K562 (cell line): Measurements from ENCODE around the gene DNAJB13. TPM values are rescaled to one million over a fixed set of nuclear protein-coding genes. Genes with fewer than 3 reads are reported as not detected.

Experiments used
- ATAC-seq: fragments of 200-7000 bp; cut with Tn5 transposase; 3 replicates; pipeline ENCODE4 v1.9.1; 2020; ENCODE audit warnings: moderate library complexity
- BruUV-seq: library from RNA; stranded (reverse); fragments of 400-500 nt; replicated peaks from 2 replicates; lab custom pipeline; 2021; lab: Mats Ljungman, UMichigan
- CTCF ChIA-PET: fragments of 300-600 bp; formaldehyde crosslinking; extraction: SDS; loops from one replicate; lab custom pipeline; 2021; ENCODE audit warnings: low intra/inter-chr PET ratio; lab: Yijun Ruan, JAX
- POLR2A ChIA-PET: fragments of 300-600, 350-650 bp; sonication (Branson Sonifier 250); formaldehyde crosslinking; extraction: SDS; loops from one replicate; lab custom pipeline; 2021; ENCODE audit warnings: antibody characterized with exemption, inconsistent platforms; lab: Yijun Ruan, JAX
- DNase-seq, 4 experiments: peaks; one replicate each; pipeline versions ENCODE4 v3.0.0 to v3.0.0-alpha.2; 2011 to 2018; ENCODE audit warnings: low spot score in 3 of 4, mixed read lengths in 3 of 4; ENCODE audit errors: extremely low read depth in 1 of 4
- FAIRE-seq: peaks from 2 replicates; lab custom pipeline; 2011; peaks lifted over from hg19 to GRCh38; lab: Jason Lieb, UNC
- H2AFZ ChIP-seq: 2 replicates; pipeline ENCODE4 v1.6.0; 2011; ENCODE audit warnings: low read depth, low read length, control low read depth, inconsistent platforms
- H3K27ac ChIP-seq: fragments of 200-600 bp; 3 replicates; pipeline ENCODE4 v1.8.0; 2011; ENCODE audit warnings: low read depth, mild to moderate bottlenecking, control low read depth, inconsistent platforms, low read length, moderate library complexity, mixed read lengths; ENCODE audit errors: extremely low read depth
- H3K27me3 ChIP-seq, 2 experiments: fragments of 300-600 bp in 1 of 2; 2 replicates in 1 of 2; 3 replicates in 1 of 2; pipeline versions ENCODE4 v1.6.0 to v1.8.0; 2011; ENCODE audit warnings: inconsistent platforms in 2 of 2, low read length in 2 of 2, mild to moderate bottlenecking in 1 of 2, mixed read lengths in 1 of 2, moderate library complexity in 1 of 2; ENCODE audit not compliant: control insufficient read depth in 2 of 2, insufficient read depth in 2 of 2
- H3K36me3 ChIP-seq: fragments of 300-600 bp; 3 replicates; pipeline ENCODE4 v1.8.0; 2011; ENCODE audit warnings: mild to moderate bottlenecking, low read length, inconsistent platforms; ENCODE audit not compliant: control insufficient read depth, insufficient read depth
- H3K4me1 ChIP-seq, 2 experiments: fragments of 200-600 bp in 1 of 2; replicated peaks in 1 of 2; 2 replicates in 1 of 2; 3 replicates in 1 of 2; pipeline versions ENCODE4 v1.5.1 to v1.8.0; 2011; ENCODE audit warnings: inconsistent platforms in 2 of 2, low read length in 2 of 2, mild to moderate bottlenecking in 1 of 2, mixed read lengths in 1 of 2, moderate library complexity in 1 of 2; ENCODE audit not compliant: control insufficient read depth in 2 of 2, insufficient read depth in 2 of 2
- H3K4me2 ChIP-seq: 2 replicates; pipeline ENCODE4 v1.6.1; 2011; ENCODE audit warnings: low read length, control low read depth, inconsistent platforms, mixed read lengths; ENCODE audit not compliant: insufficient read depth
- H3K4me3 ChIP-seq: fragments of 200-600 bp; sonication (generic), shearing (Covaris generic); 2 replicates; pipeline ENCODE4 v1.5.1; 2016; ENCODE audit warnings: control low read depth, inconsistent platforms
- H3K79me2 ChIP-seq: fragments of 200-600 bp; 3 replicates; pipeline ENCODE4 v1.8.0; 2011; ENCODE audit warnings: low read length, inconsistent platforms; ENCODE audit not compliant: control insufficient read depth, insufficient read depth
- H3K9ac ChIP-seq, 2 experiments: 2 replicates each; pipeline versions ENCODE4 v1.6.0 to v1.6.1; 2011; ENCODE audit warnings: low read depth in 2 of 2, low read length in 2 of 2, control low read depth in 1 of 2, inconsistent platforms in 1 of 2, mild to moderate bottlenecking in 1 of 2, mixed read lengths in 1 of 2; ENCODE audit not compliant: insufficient read depth in 1 of 2
- H3K9me1 ChIP-seq: one replicate; pipeline ENCODE4 v1.6.0; 2011; ENCODE audit warnings: inconsistent platforms, mild to moderate bottlenecking, low read length, moderate library complexity; ENCODE audit not compliant: control insufficient read depth, insufficient read depth
- H3K9me3 ChIP-seq: replicated peaks from 2 replicates; pipeline ENCODE4 v1.5.1; 2011; ENCODE audit warnings: low read depth, low read length, inconsistent platforms; ENCODE audit not compliant: control insufficient read depth, insufficient read depth
- H4K20me1 ChIP-seq: replicated peaks from 2 replicates; pipeline ENCODE4 v1.6.1; 2011; ENCODE audit warnings: low read length, inconsistent platforms, mixed read lengths; ENCODE audit not compliant: control insufficient read depth, insufficient read depth
- CHD1 ChIP-seq: fragments of 200-600 bp; sonication (generic); IDR thresholded peaks from one replicate; pipeline ENCODE4 v1.6.1; 2012; ENCODE audit warnings: mild to moderate bottlenecking, moderate library complexity, low read length, inconsistent platforms
- HNRNPUL1 ChIP-seq: fragments of 200-400 bp; formaldehyde crosslinking; IDR thresholded peaks from 2 replicates; pipeline ENCODE4 v1.6.1; 2017; ENCODE audit warnings: low read length
- PTBP1 ChIP-seq: fragments of 200-400 bp; formaldehyde crosslinking; IDR thresholded peaks from 2 replicates; pipeline ENCODE4 v1.6.1; 2017; ENCODE audit warnings: low read depth, low read length
- RNF2 ChIP-seq: sonication (generic); IDR thresholded peaks from 2 replicates; pipeline ENCODE4 v1.6.1; 2016
- SMARCE1 ChIP-seq: fragments of 450-650 bp; IDR thresholded peaks from 2 replicates; pipeline ENCODE4 v1.7.1; 2016; ENCODE audit warnings: mild to moderate bottlenecking
- THRA ChIP-seq: fragments of 450-650 bp; IDR thresholded peaks from 2 replicates; pipeline ENCODE4 v1.6.1; 2017; ENCODE audit warnings: mild to moderate bottlenecking, moderate library complexity
- WGBS: fragments of 100-300 bp; shearing (Covaris generic); methylation state at CpG from one replicate; pipeline ENCODE4 v1.1.6; 2016; ENCODE audit warnings: low coverage, mixed read lengths; ENCODE audit not compliant: insufficient coverage; ENCODE audit errors: missing lambda C conversion rate; 5-methylcytosine and 5-hydroxymethylcytosine counted together
- in situ Hi-C: fragments of 300-500 bp; cut with MboI; formaldehyde crosslinking; loops from 4 replicates; pipeline ENCODE4 v1.15.0; 2018; ENCODE audit warnings: inconsistent platforms, mixed read lengths
- intact Hi-C: fragments of 100-400 bp; cut with micrococcal nuclease; formaldehyde crosslinking; loops from 2 replicates; pipeline ENCODE4 v1.14.2; 2022
- polyA plus RNA-seq, 8 experiments: library from polyadenylated mRNA; depleted of rRNA in 4 of 8; stranded (reverse) in 5 of 8; unstranded in 3 of 8; fragments of >200 nt; fragmentation: Nextera tagmentation in 2 of 8; fragmentation: Illumina TruSeq in 1 of 8; extraction: Ambion mirVana in 2 of 8; extraction: Trizol in 1 of 8; gene quantifications; 2 replicates each; pipeline versions ENCODE4 v1.2.1 to v1.2.3, GENCODE V29; 2011 to 2014; ENCODE audit warnings: inconsistent platforms in 1 of 8, missing spikeins in 1 of 8
- total RNA-seq, 7 experiments: library from RNA; depleted of rRNA in 6 of 7; stranded (reverse); fragments of >200 nt in 6 of 7; fragmentation: Illumina TruSeq in 2 of 7; extraction: Trizol in 2 of 7; gene quantifications; 2 replicates each; pipeline versions ENCODE4 v1.2.1 to v1.2.3, GENCODE V29; 2011 to 2021; ENCODE audit warnings: low replicate concordance in 1 of 7
- TF ChIP-seq, protein P1 (sequence below): sonication (generic); formaldehyde crosslinking; IDR thresholded peaks from 2 replicates; pipeline ENCODE4 v1.8.1; 2022; ENCODE audit warnings: missing genetic modification reagents
- TF ChIP-seq, protein P2 (sequence below), 3 experiments: fragments of 200-800 bp in 1 of 3; fragments of 250-450 bp in 1 of 3; fragments of 450-650 bp in 1 of 3; sonication (Bioruptor Pico) in 1 of 3; sonication (Bioruptor generic) in 1 of 3; formaldehyde crosslinking in 1 of 3; IDR thresholded peaks; 2 replicates each; pipeline versions ENCODE4 v1.6.1 to v1.8.0; 2016 to 2022; ENCODE audit warnings: mild to moderate bottlenecking in 2 of 3, missing genetic modification characterization in 2 of 3, missing compliant biosample characterization in 1 of 3, moderate library complexity in 1 of 3

The DNAJB13 gene
- total and polyA plus RNA-seq, 9 of the 15 experiments (the other 6 are each of a cell fraction or from before 2014, with no cell fraction given) = 0.14 TPM; not detected in 8

GRCh38 chr11:73949246-73949645 lies 1.6 kb upstream of the DNAJB13 start:
- CTCF ChIA-PET = no interaction called here

More at GRCh38 chr11:73949246-73949645, 1.6 kb upstream of the DNAJB13 start:
- in situ Hi-C loops = no loop called here
- intact Hi-C loops = no loop called here
- Histone ChIP-seq H3K36me3 (no peaks in the 10 kb centered on the region), H3K27ac (no peak overlapping the region), H3K4me3 (no peak overlapping the region), H3K9me1 (no peaks in the 10 kb centered on the region), H3K27me3 (no peaks in the 10 kb centered on the region; a peak in 1 of 5 replicates), H4K20me1 (no peaks in the 10 kb centered on the region), H3K4me1 (no peaks in the 10 kb centered on the region; a peak in 1 of 5 replicates), H3K9ac (peak overlapping the region in 1 of 2 experiments; percentile 27; a peak in 1 of 4 replicates), H2AFZ (no peak overlapping the region), H3K9me3 (peaks cover 3% of the 10 kb centered on the region; the same call in 1 of the 2 replicates), H3K4me2 (no peak overlapping the region), H3K79me2 (no peaks in the 10 kb centered on the region)
- 17% methylated on average over 2 of the region's 4 CpGs for WGBS
- DNase-seq (no peak), FAIRE-seq (no peak), ATAC-seq (no peak)
- POLR2A ChIA-PET = interaction anchor here (1.0 to 1.1 kb wide), 2 partner anchors 8 to 21 kb away, joined by 3 to 5 read pairs; no protein-coding TSS in a partner anchor
- TF ChIP-seq RNF2 (no peak), PTBP1 (no peak), SMARCE1 (no peak), THRA (no peak), CHD1 (no peak), HNRNPUL1 (no peak)
- TF ChIP-seq, protein P1, sequence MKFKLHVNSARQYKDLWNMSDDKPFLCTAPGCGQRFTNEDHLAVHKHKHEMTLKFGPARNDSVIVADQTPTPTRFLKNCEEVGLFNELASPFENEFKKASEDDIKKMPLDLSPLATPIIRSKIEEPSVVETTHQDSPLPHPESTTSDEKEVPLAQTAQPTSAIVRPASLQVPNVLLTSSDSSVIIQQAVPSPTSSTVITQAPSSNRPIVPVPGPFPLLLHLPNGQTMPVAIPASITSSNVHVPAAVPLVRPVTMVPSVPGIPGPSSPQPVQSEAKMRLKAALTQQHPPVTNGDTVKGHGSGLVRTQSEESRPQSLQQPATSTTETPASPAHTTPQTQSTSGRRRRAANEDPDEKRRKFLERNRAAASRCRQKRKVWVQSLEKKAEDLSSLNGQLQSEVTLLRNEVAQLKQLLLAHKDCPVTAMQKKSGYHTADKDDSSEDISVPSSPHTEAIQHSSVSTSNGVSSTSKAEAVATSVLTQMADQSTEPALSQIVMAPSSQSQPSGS = no peak
- TF ChIP-seq, protein P2, sequence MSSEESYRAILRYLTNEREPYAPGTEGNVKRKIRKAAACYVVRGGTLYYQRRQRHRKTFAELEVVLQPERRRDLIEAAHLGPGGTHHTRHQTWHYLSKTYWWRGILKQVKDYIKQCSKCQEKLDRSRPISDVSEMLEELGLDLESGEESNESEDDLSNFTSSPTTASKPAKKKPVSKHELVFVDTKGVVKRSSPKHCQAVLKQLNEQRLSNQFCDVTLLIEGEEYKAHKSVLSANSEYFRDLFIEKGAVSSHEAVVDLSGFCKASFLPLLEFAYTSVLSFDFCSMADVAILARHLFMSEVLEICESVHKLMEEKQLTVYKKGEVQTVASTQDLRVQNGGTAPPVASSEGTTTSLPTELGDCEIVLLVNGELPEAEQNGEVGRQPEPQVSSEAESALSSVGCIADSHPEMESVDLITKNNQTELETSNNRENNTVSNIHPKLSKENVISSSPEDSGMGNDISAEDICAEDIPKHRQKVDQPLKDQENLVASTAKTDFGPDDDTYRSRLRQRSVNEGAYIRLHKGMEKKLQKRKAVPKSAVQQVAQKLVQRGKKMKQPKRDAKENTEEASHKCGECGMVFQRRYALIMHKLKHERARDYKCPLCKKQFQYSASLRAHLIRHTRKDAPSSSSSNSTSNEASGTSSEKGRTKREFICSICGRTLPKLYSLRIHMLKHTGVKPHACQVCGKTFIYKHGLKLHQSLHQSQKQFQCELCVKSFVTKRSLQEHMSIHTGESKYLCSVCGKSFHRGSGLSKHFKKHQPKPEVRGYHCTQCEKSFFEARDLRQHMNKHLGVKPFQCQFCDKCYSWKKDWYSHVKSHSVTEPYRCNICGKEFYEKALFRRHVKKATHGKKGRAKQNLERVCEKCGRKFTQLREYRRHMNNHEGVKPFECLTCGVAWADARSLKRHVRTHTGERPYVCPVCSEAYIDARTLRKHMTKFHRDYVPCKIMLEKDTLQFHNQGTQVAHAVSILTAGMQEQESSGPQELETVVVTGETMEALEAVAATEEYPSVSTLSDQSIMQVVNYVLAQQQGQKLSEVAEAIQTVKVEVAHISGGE (CRISPR knock-in tag; IDR thresholded peaks at IDR 0.05) = no peak
- BruUV-seq = no TSS peak
